OCI-LY1 (cell line): ENCODE measurements around the gene DOCK1.

Experiments used
- EZH2 ChIP-seq: fragments of 200-600 bp; sonication (generic), shearing (Covaris generic); IDR thresholded peaks from 2 replicates; pipeline ENCODE4 v1.8.0; 2017; ENCODE audit warnings: borderline replicate concordance, mixed run types, mild to moderate bottlenecking, antibody characterized with exemption, low read length, moderate library complexity, mixed read lengths
- TF ChIP-seq, protein P1 (sequence below): fragments of 200-600 bp; sonication (generic), shearing (Covaris generic); IDR thresholded peaks from 2 replicates; pipeline ENCODE4 v1.5.1; 2017; ENCODE audit warnings: mild to moderate bottlenecking, antibody characterized with exemption, low read length, moderate library complexity, mixed read lengths

DNA sequence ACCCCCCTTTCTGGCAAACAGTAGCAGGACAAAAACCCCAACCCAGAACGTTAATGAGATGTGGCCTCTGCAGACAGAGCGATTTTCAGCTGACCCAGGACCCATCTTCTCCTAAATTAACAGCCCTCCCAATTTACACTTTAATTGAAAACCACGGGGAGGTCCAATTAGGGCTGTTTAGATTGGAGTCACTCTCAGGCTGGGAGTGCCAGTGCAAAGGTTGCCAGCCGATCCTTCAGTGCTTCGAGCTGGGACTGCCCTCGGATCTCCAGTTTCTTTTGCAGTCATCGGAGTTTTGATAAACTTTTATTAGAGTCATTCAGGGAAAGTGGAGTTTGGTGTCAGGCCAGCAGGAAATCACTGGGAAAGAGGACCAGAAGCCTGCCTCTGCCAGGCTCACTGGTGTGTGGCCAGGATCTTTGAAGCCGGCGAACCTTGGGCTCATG is 108.0 kb downstream of the DOCK1 start:
- TF ChIP-seq, protein P1, sequence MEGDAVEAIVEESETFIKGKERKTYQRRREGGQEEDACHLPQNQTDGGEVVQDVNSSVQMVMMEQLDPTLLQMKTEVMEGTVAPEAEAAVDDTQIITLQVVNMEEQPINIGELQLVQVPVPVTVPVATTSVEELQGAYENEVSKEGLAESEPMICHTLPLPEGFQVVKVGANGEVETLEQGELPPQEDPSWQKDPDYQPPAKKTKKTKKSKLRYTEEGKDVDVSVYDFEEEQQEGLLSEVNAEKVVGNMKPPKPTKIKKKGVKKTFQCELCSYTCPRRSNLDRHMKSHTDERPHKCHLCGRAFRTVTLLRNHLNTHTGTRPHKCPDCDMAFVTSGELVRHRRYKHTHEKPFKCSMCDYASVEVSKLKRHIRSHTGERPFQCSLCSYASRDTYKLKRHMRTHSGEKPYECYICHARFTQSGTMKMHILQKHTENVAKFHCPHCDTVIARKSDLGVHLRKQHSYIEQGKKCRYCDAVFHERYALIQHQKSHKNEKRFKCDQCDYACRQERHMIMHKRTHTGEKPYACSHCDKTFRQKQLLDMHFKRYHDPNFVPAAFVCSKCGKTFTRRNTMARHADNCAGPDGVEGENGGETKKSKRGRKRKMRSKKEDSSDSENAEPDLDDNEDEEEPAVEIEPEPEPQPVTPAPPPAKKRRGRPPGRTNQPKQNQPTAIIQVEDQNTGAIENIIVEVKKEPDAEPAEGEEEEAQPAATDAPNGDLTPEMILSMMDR, result no peak
- TF ChIP-seq EZH2, result no peak
